GM12892 (cell line): ENCODE measurements around the gene GRK1.
"Not testable (repeated sequence)": the region's sequence is repeated elsewhere in the genome, so short reads cannot be mapped to it uniquely, and the experiment has no call there.

Experiments used
- DNase-seq: peaks from one replicate; pipeline ENCODE4 v3.0.0; 2011; ENCODE audit not compliant: insufficient read length
- FAIRE-seq: peaks from 2 replicates; lab custom pipeline; 2011; peaks lifted over from hg19 to GRCh38; lab: Jason Lieb, UNC
- POLR2A ChIP-seq: IDR thresholded peaks from 2 replicates; pipeline ENCODE4 v1.6.1; 2011; ENCODE audit warnings: low read depth, low read length, control low read depth
- POLR2AphosphoS5 ChIP-seq: IDR thresholded peaks from 2 replicates; pipeline ENCODE4 v1.6.1; 2011; ENCODE audit warnings: low read depth, low read length, control low read depth
- TAF1 ChIP-seq: IDR thresholded peaks from 2 replicates; pipeline ENCODE4 v1.6.1; 2011; ENCODE audit warnings: low read depth, mild to moderate bottlenecking, control low read depth, low read length, borderline replicate concordance

Gene GRK1

DNA sequence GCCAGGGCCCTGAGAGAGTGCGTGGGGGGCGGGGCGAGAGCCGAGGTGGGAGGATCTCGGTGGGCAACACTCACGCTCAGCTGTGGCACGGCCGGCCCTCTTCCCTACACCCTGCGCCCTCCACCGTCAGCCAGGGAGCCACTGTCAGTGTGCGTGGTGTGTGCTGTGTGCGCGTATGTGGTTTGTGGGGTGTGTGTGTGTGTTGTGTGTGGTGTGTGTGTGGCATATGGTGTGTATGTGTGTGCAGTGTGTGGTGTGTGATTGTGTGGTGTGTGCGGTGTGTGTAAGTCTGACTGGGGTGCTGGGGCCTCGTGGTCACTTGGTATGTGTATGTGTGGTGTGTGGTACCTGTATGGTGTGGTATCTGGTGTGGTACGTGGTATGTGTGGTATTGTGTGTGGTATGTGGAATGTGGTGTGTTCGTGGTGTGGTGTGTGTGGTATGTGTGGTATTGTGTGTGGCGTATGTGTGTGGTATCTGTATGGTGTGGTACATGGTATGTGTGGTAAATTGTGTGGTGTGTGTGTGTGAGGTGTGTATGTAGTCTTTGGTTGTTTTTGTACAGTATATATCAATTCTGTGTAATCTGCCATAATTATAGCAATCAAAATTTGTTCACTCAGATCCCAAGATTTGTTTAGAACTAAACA, 5.1 kb downstream of the GRK1 start:
- TF ChIP-seq POLR2AphosphoS5 (no peak), POLR2A (no peak), TAF1 (no peak)
- DNase-seq = no peak
- FAIRE-seq = no peak

DNA sequence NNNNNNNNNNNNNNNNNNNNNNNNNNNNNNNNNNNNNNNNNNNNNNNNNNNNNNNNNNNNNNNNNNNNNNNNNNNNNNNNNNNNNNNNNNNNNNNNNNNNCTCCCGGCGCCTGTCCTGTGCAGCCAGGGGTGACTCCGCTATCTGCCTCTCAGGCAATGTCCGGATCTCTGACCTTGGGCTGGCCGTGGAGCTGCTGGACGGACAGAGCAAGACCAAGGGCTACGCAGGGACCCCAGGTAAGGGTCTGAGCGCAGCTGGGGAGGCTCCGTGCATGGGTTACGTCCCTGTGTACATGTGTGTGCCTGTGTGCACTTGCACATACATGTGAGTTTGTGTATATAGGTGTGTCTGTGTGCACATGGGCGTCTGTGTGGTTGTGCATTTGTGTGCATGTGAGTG, 55.9 kb downstream of the GRK1 start:
- DNase-seq (no peak), FAIRE-seq (no peak)
- TF ChIP-seq POLR2A (no peak), TAF1 (no peak), POLR2AphosphoS5 (no peak)

DNA sequence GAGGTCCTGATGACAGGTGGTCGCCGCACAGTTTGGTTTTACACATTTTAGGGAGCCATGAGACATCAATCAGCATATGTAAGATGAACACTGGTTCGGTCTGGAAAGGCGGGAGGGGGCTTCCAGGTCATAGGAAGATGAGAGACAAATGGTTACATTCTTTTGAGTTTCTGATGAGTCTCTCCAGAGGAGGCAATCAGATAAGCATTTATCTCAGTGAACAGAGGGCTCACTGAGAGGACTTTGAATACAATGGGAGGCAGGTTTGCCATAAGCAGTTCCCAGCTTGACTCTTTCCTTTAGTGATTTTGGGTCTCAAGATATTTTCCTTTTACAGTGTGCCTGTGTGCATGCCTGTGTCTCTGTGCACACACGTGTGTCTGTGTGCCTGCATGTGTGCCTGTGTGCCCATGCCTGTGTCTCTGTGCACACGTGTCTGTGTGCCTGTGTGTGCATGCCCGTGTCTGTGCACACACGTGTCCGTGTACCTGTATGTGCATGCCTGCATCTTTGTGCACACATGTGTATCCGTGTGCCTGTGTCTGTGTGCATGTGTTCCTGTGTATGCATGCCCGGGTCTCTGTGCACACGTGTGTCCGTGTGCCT, 56.5 kb downstream of the GRK1 start:
- FAIRE-seq (no peak), DNase-seq (no peak)

DNA sequence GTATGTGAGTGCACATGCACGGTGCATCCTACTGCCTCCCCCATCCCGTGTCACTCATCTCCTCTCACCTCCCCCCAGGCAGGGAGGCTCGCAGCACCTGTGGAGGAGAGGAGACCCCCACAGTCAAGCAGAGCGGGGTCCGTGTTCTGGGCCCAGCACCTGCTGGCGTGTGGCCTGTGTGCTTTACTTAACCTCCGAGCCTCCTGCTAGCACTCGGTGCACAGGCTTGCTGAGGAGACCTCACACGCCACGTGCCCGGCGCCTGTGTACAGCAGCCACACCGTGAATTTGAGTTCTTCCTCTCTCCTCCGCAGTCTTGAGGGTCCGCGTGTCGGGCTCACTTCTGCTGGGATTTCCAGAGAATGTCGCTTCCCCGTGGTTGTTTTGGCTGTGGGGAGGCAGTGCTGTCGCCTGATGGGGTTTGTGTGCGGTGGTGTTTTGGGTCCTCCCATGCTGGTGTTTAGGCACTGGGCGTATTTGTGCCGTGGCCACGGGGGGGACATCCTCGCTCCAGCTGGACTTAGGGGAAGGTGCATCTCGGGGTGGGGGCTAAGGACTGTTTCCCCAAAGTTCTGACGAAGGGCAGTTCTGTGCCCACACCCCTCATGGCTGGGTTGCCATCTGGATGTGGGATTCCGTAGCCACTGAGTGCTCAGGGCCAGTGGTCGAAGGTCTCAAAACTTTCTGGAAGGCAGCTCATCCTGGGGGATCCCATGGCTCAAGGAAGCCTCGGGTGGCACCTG, 57.2 kb downstream of the GRK1 start:
- no peak for TF ChIP-seq POLR2A
- TF ChIP-seq POLR2AphosphoS5 = no peak
- TF ChIP-seq TAF1 = no peak
- FAIRE-seq (no peak), DNase-seq (no peak)

More for the DNA sequence above, 56.5 kb downstream of the GRK1 start:
- no peak for TF ChIP-seq POLR2A
- TF ChIP-seq TAF1 = no peak
- no peak for TF ChIP-seq POLR2AphosphoS5

DNA sequence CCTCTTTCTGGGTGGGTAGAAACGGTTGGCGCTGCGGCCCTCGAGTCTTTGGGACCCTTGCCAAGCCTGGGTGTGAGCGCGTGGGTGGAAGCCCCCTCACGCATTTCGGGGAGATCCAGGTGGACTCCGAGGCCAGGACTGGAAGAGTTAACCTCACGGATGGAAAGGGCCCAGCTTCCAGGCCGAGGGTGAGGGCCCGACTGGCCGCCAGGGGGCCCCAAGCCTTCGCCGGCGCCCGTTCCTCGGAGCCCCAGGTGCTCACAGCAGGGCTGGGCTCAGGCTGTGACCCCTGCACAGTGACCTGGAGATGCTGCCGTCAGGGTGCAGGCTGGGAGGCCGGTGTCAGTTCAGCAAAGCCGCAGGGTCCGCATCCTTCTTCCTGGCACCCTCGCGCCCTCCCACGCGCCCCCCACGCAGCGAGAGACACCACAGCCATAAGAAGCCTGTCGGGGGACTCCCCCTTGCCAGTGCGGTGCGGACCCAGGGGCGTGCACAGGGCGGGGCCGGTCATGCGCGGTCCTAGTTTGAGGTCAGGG, 57.8 kb downstream of the GRK1 start:
- FAIRE-seq (no peak), DNase-seq (peak; percentile 65)
- TF ChIP-seq TAF1 = no peak
- no peak for TF ChIP-seq POLR2A
- TF ChIP-seq POLR2AphosphoS5 = no peak

DNA sequence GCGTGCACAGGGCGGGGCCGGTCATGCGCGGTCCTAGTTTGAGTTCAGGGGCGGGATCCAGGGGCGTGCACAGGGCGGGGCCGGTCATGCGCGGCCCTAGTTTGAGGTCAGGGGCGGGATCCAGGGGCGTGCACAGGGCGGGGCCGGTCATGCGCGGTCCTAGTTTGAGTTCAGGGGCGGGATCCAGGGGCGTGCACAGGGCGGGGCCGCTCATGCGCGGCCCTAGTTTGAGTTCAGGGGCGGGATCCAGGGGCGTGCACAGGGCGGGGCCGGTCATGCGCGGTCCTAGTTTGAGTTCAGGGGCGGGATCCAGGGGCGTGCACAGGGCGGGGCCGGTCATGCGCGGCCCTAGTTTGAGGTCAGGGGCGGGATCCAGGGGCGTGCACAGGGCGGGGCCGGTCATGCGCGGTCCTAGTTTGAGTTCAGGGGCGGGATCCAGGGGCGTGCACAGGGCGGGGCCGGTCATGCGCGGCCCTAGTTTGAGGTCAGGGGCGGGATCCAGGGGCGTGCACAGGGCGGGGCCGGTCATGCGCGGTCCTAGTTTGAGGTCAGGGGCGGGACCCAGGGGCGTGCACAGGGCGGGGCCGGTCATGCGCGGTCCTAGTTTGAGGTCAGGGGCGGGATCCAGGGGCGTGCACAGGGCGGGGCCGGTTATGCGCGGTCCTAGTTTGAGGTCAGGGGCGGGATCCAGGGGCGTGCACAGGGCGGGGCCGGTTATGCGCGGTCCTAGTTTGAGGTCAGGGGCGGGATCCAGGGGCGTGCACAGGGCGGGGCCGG, 58.5 kb downstream of the GRK1 start:
- DNase-seq, FAIRE-seq: not testable (repeated sequence)

DNA sequence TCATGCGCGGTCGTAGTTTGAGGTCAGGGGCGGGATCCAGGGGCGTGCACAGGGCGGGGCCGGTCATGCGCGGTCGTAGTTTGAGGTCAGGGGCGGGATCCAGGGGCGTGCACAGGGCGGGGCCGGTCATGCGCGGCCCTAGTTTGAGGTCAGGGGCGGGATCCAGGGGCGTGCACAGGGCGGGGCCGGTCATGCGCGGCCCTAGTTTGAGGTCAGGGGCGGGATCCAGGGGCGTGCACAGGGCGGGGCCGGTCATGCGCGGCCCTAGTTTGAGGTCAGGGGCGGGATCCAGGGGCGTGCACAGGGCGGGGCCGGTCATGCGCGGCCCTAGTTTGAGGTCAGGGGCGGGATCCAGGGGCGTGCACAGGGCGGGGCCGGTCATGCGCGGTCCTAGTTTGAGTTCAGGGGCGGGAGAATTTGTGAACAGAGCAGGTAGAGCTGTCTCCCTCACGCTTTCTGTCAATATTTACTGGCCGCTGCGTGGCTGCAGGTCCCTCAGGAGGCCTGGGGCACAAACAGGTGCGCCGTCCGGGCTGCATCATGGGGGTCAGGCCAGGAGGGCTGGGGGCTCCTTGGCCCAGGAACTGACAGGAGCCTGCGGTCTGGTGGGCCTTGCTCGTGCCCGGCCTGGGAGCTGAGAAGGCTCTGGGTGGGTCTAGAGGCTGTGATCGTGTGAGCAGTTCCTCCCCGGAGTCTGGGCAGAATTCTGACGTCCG, 59.2 kb downstream of the GRK1 start:
- not testable (repeated sequence) for DNase-seq, FAIRE-seq

DNA sequence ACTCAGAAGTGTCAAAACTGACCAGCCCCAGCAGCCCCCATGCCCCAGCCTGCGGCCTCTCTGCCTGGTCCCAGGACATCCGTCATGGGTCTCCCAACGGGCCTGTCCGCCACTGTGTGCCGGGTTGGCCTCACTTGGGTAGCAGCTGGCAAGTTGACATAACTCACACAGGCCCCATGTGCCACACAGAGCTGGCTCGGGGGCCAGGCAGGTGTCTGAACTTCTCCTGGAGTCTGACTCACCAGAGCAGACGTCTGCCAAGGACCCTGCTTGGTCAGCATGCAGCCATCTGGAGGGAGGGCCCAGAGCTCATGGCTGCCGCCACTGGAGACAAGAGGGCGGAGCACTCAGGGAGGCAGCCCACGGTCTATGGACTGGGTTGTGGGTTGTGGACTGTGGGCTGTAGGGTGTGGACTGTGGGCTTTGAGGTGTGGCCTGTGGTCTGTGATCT, 60.0 kb downstream of the GRK1 start:
- no peak for FAIRE-seq
- no peak for DNase-seq
- TF ChIP-seq POLR2A = no peak
- TF ChIP-seq POLR2AphosphoS5 = no peak
- no peak for TF ChIP-seq TAF1

DNA sequence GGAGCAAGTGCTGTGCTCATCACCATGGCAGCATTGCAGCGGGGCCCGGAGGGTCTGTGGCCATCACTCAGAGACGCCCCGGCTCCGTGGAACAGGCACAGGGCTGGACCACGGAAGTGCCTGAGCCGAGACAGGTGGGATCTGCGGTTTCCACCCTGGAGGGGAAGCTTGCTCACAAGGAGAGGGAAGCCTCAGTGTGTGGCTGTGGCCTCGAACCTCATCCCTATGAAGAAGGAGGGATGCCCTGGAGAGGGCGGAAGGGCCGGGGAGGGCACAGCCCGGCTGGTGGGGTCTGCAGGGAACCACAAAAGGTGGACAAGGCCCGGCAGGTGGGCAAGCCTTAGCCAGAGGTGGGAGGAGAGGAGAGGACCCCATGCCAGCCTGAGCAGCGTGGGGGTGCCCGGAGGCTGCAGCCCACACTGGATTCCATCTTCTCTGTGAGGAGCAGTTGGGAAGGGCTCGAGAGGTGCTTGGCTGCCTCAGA, 61.6 kb downstream of the GRK1 start:
- TF ChIP-seq TAF1 (no peak), POLR2A (no peak), POLR2AphosphoS5 (no peak)
- DNase-seq (no peak), FAIRE-seq (no peak)

DNA sequence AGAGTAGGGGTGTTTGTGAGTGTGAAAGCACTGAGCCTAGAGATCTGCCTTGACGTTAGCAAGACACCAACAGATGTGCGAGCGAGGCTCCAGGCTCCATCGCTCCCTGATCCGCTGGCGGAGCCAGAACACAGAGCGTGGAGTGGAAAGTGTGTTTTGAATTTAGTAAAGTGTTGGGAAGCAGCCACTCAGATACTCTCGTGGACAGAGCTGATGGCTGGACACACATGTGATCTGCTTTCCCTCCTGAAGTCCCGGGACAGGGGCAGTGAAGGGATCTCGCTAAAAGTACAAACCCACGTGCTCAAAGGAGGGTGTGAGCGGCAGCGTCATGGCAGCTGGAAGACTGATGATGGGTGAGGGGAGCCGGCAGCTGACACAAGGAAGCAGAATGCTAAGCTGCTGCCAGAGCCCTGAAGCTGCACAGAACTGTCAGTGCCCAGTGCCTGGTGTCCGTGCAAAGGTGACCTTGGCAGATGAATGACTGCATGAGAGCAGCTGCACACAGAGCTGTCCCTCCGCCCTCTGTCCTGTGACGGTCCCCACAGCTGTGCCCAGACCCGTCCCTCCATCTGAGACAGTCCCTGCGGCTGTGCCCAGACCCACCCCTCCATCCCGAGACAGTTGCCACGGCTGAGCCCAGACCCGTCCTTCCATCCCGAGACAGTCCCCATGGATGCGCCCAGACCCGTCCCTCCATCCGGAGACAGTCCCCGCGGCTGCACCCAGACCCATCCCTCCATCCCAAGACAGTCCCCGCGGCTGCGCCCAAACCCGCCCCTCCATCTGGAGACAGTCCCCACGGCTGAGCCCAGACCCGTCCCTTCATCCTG, 62.4 kb downstream of the GRK1 start:
- TF ChIP-seq POLR2A = no peak
- no peak for TF ChIP-seq POLR2AphosphoS5
- TF ChIP-seq TAF1 = no peak
- FAIRE-seq = no peak
- DNase-seq = no peak
